ENCODE results near the gene IZUMO1. TPM values are rescaled to one million over a fixed set of nuclear protein-coding genes. Genes with fewer than 3 reads are reported as not detected.

Gene IZUMO1
- total RNA-seq, result 0.07 TPM in 1 of 2 replicates, not detected in the other

GRCh38 chr19:48746738-48747575, at the start of gene IZUMO1:
Gene IZUMO1, minus strand, starts transcription at chr19:48746909. Its CDS starts 1,050 bp downstream, at chr19:48745859.

GRCh38 chr19:48755084-48755641, 8.5 kb upstream of the IZUMO1 start, which contains the start of gene FGF21:
Gene FGF21, plus strand, starts transcription at chr19:48755524. Its CDS starts 713 bp downstream, at chr19:48756237.

GRCh38 chr19:48752496-48753365, 6.0 kb upstream of the IZUMO1 start, which contains the start of gene FUT1:
Gene FUT1, minus strand, starts transcription at chr19:48752641. Its CDS starts 1,360 bp downstream, at chr19:48751281.

GRCh38 chr19:48740164-48740972, 6.3 kb downstream of the IZUMO1 start, which contains the start of gene RASIP1:
Gene RASIP1, minus strand, starts transcription at chr19:48740610. Its CDS starts 328 bp downstream, at chr19:48740282.

GRCh38 chr19:48719263-48720171, 27.2 kb downstream of the IZUMO1 start, which contains the start of gene MAMSTR:
Gene MAMSTR, minus strand, starts transcription at chr19:48719725. Its CDS starts 694 bp downstream, at chr19:48719031.

GRCh38 chr19:48695743-48696352, 50.9 kb downstream of the IZUMO1 start, which contains the start of gene FUT2:
Gene FUT2, plus strand, starts transcription at chr19:48695971. Its CDS starts 6,986 bp downstream, at chr19:48702957.

Other genes starting within 250 kb of the IZUMO1 start
- gene LMTK3, start 235.1 kb downstream of the IZUMO1 start, total RNA-seq, result 0.33 and 0.89 TPM in 2 replicates
- not detected in 2 replicates for gene SULT2B1, start 194.7 kb downstream of the IZUMO1 start, total RNA-seq
- not detected in 2 replicates for gene SPACA4, start 140.2 kb downstream of the IZUMO1 start, total RNA-seq
- 0.23 and 0.52 TPM in 2 replicates for gene FAM83E, start 131.8 kb downstream of the IZUMO1 start, total RNA-seq
- gene RPL18, start 127.7 kb downstream of the IZUMO1 start, total RNA-seq, result 1,103 and 1,191 TPM in 2 replicates
- gene SPHK2, start 127.4 kb downstream of the IZUMO1 start, total RNA-seq, result 8.7 and 13.1 TPM in 2 replicates
- 7.4 and 7.8 TPM in 2 replicates for gene DBP, start 109.5 kb downstream of the IZUMO1 start, total RNA-seq
- 0.99 and 1.6 TPM in 2 replicates for gene CA11, start 100.7 kb downstream of the IZUMO1 start, total RNA-seq
- gene NTN5, start 73.9 kb downstream of the IZUMO1 start, total RNA-seq, result 0.43 and 0.46 TPM in 2 replicates
- not detected in 2 replicates for gene FUT2, start 50.9 kb downstream of the IZUMO1 start, total RNA-seq
- gene MAMSTR, start 27.2 kb downstream of the IZUMO1 start, total RNA-seq, result 0.65 and 0.69 TPM in 2 replicates
- 0.52 and 1.0 TPM in 2 replicates for gene RASIP1, start 6.3 kb downstream of the IZUMO1 start, total RNA-seq
- 0.13 TPM in 2 replicates for gene FUT1, start 5.7 kb upstream of the IZUMO1 start, total RNA-seq
- gene FGF21, start 8.6 kb upstream of the IZUMO1 start, total RNA-seq, result not detected in 2 replicates
- gene BCAT2, start 64.1 kb upstream of the IZUMO1 start, total RNA-seq, result 33.0 and 35.3 TPM in 2 replicates
- 2.2 and 2.8 TPM in 2 replicates for gene HSD17B14, start 89.6 kb upstream of the IZUMO1 start, total RNA-seq
- 21.3 and 22.6 TPM in 2 replicates for gene PLEKHA4, start 121.7 kb upstream of the IZUMO1 start, total RNA-seq
- gene PPP1R15A, start 125.5 kb upstream of the IZUMO1 start, total RNA-seq, result 53.2 and 70.7 TPM in 2 replicates
- 0.23 TPM in 1 of 2 replicates, not detected in the other for gene TULP2, start 151.8 kb upstream of the IZUMO1 start, total RNA-seq
- gene NUCB1, start 153.4 kb upstream of the IZUMO1 start, total RNA-seq, result 522 and 547 TPM in 2 replicates
- 0.17 TPM in 1 of 2 replicates, not detected in the other for gene DHDH, start 186.8 kb upstream of the IZUMO1 start, total RNA-seq
- gene BAX, start 208.0 kb upstream of the IZUMO1 start, total RNA-seq, result 79.2 and 117 TPM in 2 replicates
- 4,527 and 7,180 TPM in 2 replicates for gene FTL, start 218.4 kb upstream of the IZUMO1 start, total RNA-seq
- 108 and 117 TPM in 2 replicates for gene GYS1, start 246.4 kb upstream of the IZUMO1 start, total RNA-seq
- gene RUVBL2, start 247.0 kb upstream of the IZUMO1 start, total RNA-seq, result 156 and 174 TPM in 2 replicates

Measured in smooth muscle cell of the pulmonary artery (primary cell).